Nephron progenitor cell (in vitro differentiated cells): ENCODE data around the gene CCDC148.

Experiments used
- DNase-seq: peaks from one replicate; pipeline ENCODE4 v3.0.0; 2021
- H3K27ac Mint-ChIP-seq: 2 replicates; pipeline ENCODE4 v1.8.0; 2021; ENCODE audit warnings: mild to moderate bottlenecking, moderate library complexity, mixed read lengths
- H3K27me3 Mint-ChIP-seq: 2 replicates; pipeline ENCODE4 v1.8.0; 2021; ENCODE audit warnings: mild to moderate bottlenecking, low read depth, mixed read lengths; ENCODE audit not compliant: poor library complexity
- H3K36me3 Mint-ChIP-seq: 2 replicates; pipeline ENCODE4 v1.8.0; 2021; ENCODE audit warnings: low read depth, mixed read lengths
- H3K4me1 Mint-ChIP-seq: 2 replicates; pipeline ENCODE4 v1.8.0; 2021; ENCODE audit warnings: mixed read lengths
- H3K4me3 Mint-ChIP-seq: 2 replicates; pipeline ENCODE4 v1.8.0; 2021; ENCODE audit warnings: mild to moderate bottlenecking, moderate library complexity, mixed read lengths
- H3K9me3 Mint-ChIP-seq: 2 replicates; pipeline ENCODE4 v1.8.0; 2021; ENCODE audit warnings: mild to moderate bottlenecking, moderate library complexity, mixed read lengths
- CTCF ChIP-seq: fragments of 200-600 bp; sonication (generic); IDR thresholded peaks from 2 replicates; pipeline ENCODE4 v1.5.0; 2021; ENCODE audit warnings: antibody characterized with exemption

The CCDC148 gene

GRCh38 chr2:158204741-158205165 lies 251.8 kb downstream of the CCDC148 start:
- no peak overlapping the region for H3K27ac Mint-ChIP-seq
- DNase-seq: no peak
- no peaks in the 10 kb centered on the region for H3K9me3 Mint-ChIP-seq
- no peaks in the 10 kb centered on the region for H3K27me3 Mint-ChIP-seq
- no peaks in the 10 kb centered on the region for H3K36me3 Mint-ChIP-seq
- H3K4me3 Mint-ChIP-seq: no peak overlapping the region
- no peaks in the 10 kb centered on the region for H3K4me1 Mint-ChIP-seq
- TF ChIP-seq CTCF: no peak

- no peaks in the 10 kb centered on the region for H3K4me1 Mint-ChIP-seq
- no peaks in the 10 kb centered on the region for H3K36me3 Mint-ChIP-seq
- no peak overlapping the region for H3K4me3 Mint-ChIP-seq
- no peak overlapping the region for H3K27ac Mint-ChIP-seq
- H3K27me3 Mint-ChIP-seq: no peaks in the 10 kb centered on the region
- no peak for DNase-seq
- no peak for TF ChIP-seq CTCF
- no peaks in the 10 kb centered on the region for H3K9me3 Mint-ChIP-seq
Measured at GRCh38 chr2:158202161-158202815, 254.3 kb downstream of the CCDC148 start.

GRCh38 chr2:158199928-158200650 lies 256.5 kb downstream of the CCDC148 start:
- Mint-ChIP-seq H3K27ac (no peak overlapping the region), H3K36me3 (no peaks in the 10 kb centered on the region), H3K9me3 (no peaks in the 10 kb centered on the region), H3K4me3 (no peak overlapping the region), H3K27me3 (no peaks in the 10 kb centered on the region), H3K4me1 (no peaks in the 10 kb centered on the region)
- TF ChIP-seq CTCF: no peak
- DNase-seq: no peak

GRCh38 chr2:158197940-158198339 lies 258.6 kb downstream of the CCDC148 start:
- Mint-ChIP-seq H3K27me3 (no peaks in the 10 kb centered on the region), H3K27ac (no peak overlapping the region), H3K9me3 (no peaks in the 10 kb centered on the region), H3K36me3 (no peaks in the 10 kb centered on the region), H3K4me1 (peaks cover 2% of the 10 kb centered on the region), H3K4me3 (no peak overlapping the region)
- no peak for TF ChIP-seq CTCF
- DNase-seq: no peak

GRCh38 chr2:158194229-158194628 lies 262.3 kb downstream of the CCDC148 start:
- DNase-seq: no peak
- Mint-ChIP-seq H3K36me3 (no peaks in the 10 kb centered on the region), H3K4me1 (peaks cover 32% of the 10 kb centered on the region), H3K27me3 (no peaks in the 10 kb centered on the region), H3K4me3 (no peak overlapping the region), H3K9me3 (no peaks in the 10 kb centered on the region), H3K27ac (no peak overlapping the region)
- no peak for TF ChIP-seq CTCF
